GM18526 (cell line): ENCODE measurements around the gene PLAGL2.

Source experiments
- POLR2A ChIP-seq: IDR thresholded peaks from 3 replicates; pipeline ENCODE4 v1.6.1; 2011; ENCODE audit not compliant: insufficient read length; ENCODE audit errors: extremely low read depth

Gene PLAGL2, protein sequence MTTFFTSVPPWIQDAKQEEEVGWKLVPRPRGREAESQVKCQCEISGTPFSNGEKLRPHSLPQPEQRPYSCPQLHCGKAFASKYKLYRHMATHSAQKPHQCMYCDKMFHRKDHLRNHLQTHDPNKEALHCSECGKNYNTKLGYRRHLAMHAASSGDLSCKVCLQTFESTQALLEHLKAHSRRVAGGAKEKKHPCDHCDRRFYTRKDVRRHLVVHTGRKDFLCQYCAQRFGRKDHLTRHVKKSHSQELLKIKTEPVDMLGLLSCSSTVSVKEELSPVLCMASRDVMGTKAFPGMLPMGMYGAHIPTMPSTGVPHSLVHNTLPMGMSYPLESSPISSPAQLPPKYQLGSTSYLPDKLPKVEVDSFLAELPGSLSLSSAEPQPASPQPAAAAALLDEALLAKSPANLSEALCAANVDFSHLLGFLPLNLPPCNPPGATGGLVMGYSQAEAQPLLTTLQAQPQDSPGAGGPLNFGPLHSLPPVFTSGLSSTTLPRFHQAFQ

DNA sequence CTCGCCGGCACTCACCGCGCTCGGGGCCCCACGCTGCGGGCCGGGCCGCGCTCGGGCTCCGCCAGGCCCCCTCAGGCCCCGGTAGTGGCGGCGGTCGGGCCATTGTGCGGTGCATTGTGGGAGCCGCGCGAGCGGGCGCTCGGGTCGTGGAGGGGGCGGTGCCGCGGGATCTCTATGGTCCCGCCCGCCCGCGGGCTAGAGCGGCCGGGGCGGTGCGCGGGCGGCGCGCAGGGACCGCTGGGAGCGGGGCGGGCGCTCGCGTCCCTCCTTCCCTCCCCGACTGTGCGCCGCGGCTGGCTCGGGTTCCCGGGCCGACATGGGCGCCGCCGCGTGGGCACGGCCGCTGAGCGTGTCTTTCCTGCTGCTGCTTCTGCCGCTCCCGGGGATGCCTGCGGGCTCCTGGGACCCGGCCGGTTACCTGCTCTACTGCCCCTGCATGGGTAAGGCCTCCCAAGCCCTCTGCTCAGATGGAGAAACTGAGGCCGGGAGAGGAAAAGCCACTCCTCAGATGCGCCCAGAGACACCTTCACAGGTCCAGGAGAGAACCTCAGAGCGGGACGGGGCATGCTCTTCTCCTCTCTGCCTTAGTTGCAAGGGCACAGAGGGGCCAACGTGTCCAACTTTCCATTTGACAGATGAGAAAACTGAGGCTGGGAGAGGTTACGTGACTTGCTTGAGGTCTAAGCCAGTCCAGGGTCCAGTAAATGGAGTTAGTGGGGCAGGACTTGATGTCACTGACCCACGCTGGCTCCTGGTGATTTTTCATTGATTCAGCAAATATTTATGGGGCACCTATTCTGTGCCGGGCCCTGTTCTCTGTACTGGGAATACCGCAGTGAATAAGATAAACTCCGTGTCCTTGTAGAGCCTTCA is at the start of gene PLAGL2, which contains the start of gene POFUT1:
Gene PLAGL2 (minus strand): TSS at position 118 of the 873 bp plus-strand sequence. CDS start 5,565 bp downstream, outside the sequence.
Gene POFUT1 (plus strand): TSS at position 255 of the 873 bp plus-strand sequence. CDS start 62 bp downstream, at position 317.
- TF ChIP-seq POLR2A = peak; percentile 92

DNA sequence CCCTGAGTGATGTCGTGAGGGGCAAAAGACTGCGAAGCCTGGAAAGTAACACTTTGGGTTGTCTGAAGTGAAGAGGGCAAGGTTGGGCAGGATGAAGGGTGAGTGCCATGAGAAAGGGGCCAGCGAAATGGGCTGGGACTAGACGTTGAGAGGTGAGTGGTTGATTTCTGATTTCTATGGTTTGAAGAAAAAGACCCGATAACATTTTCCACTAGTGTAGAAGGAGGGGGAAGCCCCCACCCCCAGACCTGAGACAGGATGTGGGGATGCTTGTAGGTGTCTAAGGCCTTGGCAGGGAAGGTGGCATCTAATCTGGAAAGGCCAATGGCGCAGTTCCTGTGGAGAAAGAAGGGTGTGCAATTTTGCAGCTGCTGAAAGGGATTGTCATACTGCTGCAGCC is 44.6 kb upstream of the PLAGL2 start:
- no peak for TF ChIP-seq POLR2A

DNA sequence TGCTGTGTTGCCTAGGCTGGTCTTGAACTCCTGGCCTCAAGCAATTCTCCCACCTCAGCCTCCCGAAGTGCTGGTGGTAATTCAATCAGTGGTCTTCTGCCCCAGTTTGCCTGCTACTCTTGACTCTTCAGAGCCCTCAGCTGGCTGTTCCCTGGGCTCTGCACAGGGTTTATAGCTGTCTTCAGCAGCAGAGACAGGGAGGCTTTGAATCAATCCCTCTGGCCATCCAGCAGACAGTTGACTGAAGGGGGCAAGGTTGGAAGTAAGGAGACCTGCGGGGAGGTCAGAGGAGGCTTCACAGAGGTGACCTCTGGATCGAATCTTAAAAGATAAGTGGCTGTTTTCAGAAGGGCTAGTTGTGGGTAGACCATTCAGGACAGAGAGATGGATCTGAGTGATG is 43.9 kb upstream of the PLAGL2 start:
- no peak for TF ChIP-seq POLR2A

DNA sequence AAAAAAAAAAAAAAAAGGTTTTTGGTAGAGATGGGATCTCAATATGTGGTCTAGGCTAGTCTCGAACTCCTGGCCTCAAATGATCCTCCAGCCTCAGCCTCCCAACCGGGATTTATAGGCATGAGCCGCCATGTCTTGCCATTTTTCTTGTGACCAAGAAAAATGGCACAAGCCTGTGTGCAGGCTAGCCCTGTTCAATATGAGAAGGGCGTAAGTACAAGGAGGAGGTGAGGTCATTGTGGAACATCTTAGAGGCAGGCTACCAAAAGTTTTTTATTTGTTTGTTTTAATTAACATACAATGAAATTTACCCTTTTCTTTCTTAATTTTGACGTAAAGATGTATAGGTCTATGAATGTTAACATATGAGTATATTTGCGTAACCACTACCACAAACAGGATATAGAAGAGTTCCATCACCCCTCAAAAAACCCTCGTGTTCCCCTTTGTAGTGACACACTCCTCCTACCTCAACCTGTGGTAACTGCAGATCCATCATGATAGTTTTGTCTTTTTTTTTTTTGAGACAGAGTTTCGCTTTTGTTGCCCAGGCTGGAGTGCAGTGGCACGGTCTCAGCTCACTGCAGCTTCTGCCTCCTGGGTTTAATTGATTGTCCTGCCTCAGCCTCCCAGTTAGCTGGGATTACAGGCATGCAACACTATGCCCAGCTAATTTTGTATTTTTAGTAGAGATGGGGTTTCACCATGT is 41.6 kb upstream of the PLAGL2 start:
- no peak for TF ChIP-seq POLR2A

DNA sequence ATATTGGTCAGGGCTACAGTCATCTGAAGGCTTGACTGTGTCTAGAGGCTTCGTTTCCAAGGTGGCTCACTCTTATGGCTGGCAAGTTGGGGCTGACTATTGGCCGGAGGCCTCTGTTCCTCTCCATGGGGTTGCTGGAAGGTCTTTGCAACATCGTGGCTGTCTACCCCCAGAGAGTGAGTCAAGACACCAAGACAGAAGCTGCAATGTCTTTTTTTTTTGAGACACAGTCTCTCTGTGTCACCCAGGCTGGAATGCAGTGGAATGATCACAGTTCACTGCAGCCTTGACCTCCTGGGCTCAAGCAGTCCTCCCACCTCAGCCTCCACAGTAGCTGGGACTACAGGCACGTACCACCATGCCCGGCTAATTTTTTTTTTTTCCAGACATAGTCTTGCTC is 40.5 kb upstream of the PLAGL2 start:
- TF ChIP-seq POLR2A = no peak

DNA sequence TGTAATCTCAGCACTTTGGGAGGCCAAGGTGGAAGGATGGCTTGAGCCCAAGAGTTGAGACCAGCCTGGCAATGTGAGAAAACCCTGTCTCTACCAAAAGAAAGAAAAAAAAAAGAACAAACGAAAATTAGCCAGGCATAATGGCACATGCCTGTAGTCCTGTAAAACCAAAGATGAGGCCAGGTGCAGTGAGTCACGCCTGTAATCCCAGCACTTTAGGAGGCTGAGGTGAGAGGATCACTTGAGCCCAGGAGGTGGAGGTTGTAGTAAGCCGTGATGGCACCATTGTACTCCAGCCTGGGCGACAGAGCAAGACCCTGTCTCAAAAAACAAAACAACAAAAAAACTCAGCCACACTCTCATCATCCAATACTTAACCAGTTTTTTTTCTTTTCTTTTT is 37.4 kb upstream of the PLAGL2 start:
- no peak for TF ChIP-seq POLR2A

DNA sequence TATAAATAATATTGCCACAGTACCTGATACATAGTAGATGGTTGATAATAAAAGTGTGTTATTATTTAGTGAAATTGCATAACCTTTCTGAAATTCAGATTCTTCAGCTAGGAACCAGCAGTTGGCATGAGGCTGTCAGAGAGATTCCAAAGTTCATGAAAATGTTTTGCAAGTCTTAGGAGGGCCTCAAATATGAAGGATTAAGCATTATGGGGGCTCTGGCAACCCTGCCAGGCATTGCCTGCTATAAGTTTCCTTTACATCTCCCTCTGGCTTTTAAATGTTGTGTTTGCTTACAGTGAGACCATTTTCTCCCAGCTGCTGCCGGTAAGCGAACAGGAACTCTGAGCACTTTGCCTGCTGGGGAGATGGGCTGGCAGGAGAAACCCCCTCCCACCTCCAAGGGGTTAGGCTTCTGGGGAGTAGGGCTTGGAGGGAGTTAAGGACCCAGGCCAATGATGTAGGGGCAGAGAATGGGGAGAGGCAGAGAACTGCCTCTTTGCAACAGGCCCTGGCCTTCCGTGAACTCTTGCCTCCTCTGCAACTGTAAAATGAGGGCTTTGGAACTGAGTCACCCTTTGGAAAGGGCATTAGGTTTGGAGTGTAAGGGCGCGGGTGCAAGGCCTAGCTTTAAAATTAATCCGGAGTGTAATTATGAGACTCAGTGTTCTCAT is 36.7 kb upstream of the PLAGL2 start:
- no peak for TF ChIP-seq POLR2A

DNA sequence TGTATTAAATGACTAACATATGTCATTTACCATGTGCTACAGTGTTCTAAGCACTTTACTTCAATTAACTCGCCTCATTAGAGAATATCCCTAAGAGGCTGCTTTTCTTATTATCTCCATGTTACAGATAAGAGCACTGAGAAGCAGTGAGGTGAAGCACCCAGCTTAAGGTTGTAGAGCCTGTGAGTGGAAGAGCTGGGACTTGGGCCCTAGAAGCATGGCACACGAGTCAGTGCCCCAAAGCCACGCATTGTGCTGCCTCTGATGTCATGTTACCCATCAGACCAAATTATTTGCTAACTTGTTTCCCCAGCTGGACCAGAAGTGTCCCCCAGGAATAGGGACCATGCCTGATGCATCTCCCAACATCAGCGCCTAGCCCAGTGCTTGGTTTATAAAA is 34.3 kb upstream of the PLAGL2 start:
- no peak for TF ChIP-seq POLR2A

DNA sequence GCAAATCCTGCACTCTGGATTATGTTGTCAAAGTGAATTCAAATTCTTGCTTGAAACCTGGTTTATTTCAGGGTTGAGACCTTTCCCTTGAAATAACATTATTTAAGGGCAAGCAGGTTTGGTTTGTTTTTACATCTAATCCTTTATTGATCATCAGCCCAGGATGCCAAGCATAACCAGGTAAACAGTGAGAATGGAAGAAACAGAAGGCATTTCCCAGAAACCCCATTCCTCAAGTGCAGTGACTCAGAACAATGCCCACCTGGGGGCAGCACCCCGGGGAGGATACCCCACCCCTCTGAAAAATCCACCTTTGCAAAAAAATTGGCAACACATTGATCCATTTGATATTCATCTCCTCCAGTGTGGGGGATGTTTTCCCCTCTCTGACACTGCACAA is 32.7 kb upstream of the PLAGL2 start:
- TF ChIP-seq POLR2A = no peak

DNA sequence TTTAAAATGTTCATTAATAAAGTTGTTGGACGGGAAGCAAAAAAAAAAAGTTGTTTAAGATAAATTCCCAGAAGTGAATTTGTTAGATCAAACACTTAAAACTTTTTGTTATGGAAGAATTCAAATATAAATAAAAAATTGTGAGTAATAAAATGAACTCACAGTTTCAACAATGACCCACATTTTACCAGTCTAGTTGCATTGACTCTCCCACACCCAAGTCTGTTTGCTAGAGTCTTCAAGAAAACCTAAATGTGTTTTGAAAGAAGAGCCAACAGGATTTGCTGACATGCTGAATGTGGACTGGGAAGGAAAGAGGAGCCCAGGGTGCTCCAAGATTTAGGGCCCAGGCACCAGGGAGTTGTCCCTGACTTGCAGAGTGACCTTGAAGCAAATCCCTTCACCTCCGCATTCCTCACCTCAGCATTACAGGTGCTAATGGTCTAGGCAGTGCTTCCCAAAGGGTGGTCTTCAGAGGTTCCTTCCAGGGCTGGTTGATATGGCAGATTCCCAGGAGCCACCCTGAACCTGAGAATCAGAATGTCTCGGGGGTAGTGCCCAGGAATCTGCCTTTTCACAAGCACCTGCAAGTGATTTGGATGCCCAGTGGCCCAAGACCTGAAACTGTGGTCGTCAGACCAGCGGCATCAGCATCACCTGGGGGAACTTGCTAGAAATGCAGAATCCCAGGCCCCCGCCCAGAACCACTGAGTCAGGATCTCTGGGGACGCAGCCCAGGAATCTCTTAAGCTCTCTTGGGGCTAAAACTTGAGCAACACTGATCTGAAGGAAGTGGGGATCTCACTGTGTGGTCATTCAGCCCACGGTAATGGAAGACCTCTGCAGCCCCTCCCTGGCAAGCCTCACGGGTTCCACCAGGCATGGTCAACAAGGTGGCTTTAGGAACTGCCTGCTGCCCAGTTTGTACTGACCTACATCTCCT is 31.2 kb upstream of the PLAGL2 start:
- TF ChIP-seq POLR2A = no peak

DNA sequence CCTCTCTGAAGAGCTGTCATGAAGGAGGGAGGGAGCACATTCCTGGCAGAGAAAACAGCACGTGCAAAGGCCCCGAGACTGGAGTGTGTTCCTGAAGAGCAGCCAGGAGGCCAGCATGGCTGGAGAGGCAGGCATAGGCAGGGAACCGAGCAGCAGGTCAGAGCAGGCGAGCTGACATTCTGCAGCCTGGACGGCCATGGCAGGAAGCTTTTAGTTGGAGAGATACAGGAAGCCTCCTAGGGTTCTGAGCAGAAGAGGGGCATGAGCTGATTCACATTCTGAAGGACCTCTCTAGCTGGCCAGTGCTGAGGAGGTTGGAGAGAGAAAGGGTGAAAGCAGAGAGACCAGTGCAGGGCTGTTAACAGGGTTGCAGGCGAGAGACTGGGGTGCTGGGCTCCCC is 29.9 kb upstream of the PLAGL2 start:
- no peak for TF ChIP-seq POLR2A

DNA sequence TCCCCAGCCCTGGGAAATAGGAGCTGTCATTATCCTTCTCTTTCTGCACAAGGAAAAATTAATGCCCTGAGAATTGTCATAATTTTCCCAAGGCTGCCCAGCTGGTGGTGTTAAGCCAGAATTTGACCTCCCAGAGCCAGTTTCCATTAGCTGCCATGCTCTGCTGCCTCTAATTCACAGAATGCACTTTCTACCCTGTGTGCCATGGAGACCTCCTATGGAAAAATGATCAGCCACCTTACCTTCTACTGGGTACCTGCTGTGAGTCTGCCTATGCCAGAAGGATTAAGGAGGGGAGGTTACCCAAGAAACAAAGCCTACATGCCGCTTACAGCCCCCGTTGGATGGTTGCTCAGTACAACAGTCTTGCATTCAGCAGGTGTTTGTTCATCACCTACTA is 29.3 kb upstream of the PLAGL2 start:
- TF ChIP-seq POLR2A = no peak

DNA sequence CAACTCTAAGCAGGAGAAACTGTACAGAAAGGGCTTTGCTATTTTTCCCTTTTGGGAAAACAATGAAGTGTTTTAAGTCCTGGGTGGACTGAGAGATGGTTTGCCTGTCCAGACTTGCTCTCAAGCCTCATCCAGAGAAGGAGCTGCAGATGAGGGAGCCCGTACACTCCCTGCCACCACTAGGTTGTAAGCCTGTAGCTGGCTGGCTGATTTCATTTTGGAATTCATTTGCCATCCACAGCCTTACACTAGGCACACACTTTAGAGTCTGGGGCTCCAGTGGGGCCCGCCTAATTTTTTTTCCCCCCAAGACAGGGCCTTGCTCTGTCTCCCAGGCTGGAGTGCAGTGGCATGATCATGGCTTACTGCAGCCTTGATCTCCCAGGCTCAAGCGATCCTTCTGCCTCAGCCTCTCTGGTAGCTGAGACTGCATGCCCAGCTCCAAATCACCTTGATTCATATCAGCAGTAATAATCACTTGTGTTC is 28.5 kb upstream of the PLAGL2 start:
- no peak for TF ChIP-seq POLR2A
